Activated effector memory CD4-positive, alpha-beta T cell treated with anti-CD3 and anti-CD28 coated beads, Interleukin-2, amount 50 U/mL, for 16 hours (primary cell): Measurements from ENCODE around the gene SIK1.
"Not testable (repeated sequence)": the region's sequence is repeated elsewhere in the genome, so short reads cannot be mapped to it uniquely, and the experiment has no call there.

Source experiments
- DNase-seq: peaks from one replicate; pipeline ENCODE4 v3.0.0-alpha.2; 2020

The SIK1 gene

GRCh38 chr21:43383351-43383750 lies 43.6 kb downstream of the SIK1 start:
- not testable (repeated sequence) for DNase-seq

GRCh38 chr21:43382902-43383301 lies 44.0 kb downstream of the SIK1 start:
- not testable (repeated sequence) for DNase-seq

GRCh38 chr21:43380852-43381533 lies 45.9 kb downstream of the SIK1 start:
- DNase-seq: not testable (repeated sequence)

- not testable (repeated sequence) for DNase-seq
Observed at GRCh38 chr21:43380337-43380736, 46.6 kb downstream of the SIK1 start.

- not testable (repeated sequence) for DNase-seq
Observed at GRCh38 chr21:43379626-43380122, 47.3 kb downstream of the SIK1 start.

GRCh38 chr21:43376478-43376882 lies 50.5 kb downstream of the SIK1 start:
- DNase-seq: no peak

GRCh38 chr21:43375837-43376477 lies 51.0 kb downstream of the SIK1 start:
- no peak for DNase-seq

GRCh38 chr21:43375006-43375836 lies 51.7 kb downstream of the SIK1 start:
- no peak for DNase-seq

- no peak for DNase-seq
Observed at GRCh38 chr21:43374228-43374885, 52.6 kb downstream of the SIK1 start.

GRCh38 chr21:43373362-43374227 lies 53.3 kb downstream of the SIK1 start:
- DNase-seq: no peak

- DNase-seq: no peak
Observed at GRCh38 chr21:43372663-43373361, 54.1 kb downstream of the SIK1 start.

- DNase-seq: no peak
Observed at GRCh38 chr21:43371786-43372185, 55.1 kb downstream of the SIK1 start.

- DNase-seq: no peak
Observed at GRCh38 chr21:43370888-43371570, 55.9 kb downstream of the SIK1 start.

- DNase-seq: no peak
Observed at GRCh38 chr21:43370091-43370658, 56.8 kb downstream of the SIK1 start.

GRCh38 chr21:43369596-43370090 lies 57.3 kb downstream of the SIK1 start:
- no peak for DNase-seq

- no peak for DNase-seq
Observed at GRCh38 chr21:43369124-43369523, 57.8 kb downstream of the SIK1 start.

- no peak for DNase-seq
Observed at GRCh38 chr21:43368685-43369084, 58.2 kb downstream of the SIK1 start.

- no peak for DNase-seq
Observed at GRCh38 chr21:43367859-43368258, 59.1 kb downstream of the SIK1 start.

- DNase-seq: no peak
Observed at GRCh38 chr21:43367296-43367695, 59.6 kb downstream of the SIK1 start.

- DNase-seq: no peak
Observed at GRCh38 chr21:43366656-43367055, 60.3 kb downstream of the SIK1 start.
